Measurements from ENCODE around the gene SBNO1.

DNA sequence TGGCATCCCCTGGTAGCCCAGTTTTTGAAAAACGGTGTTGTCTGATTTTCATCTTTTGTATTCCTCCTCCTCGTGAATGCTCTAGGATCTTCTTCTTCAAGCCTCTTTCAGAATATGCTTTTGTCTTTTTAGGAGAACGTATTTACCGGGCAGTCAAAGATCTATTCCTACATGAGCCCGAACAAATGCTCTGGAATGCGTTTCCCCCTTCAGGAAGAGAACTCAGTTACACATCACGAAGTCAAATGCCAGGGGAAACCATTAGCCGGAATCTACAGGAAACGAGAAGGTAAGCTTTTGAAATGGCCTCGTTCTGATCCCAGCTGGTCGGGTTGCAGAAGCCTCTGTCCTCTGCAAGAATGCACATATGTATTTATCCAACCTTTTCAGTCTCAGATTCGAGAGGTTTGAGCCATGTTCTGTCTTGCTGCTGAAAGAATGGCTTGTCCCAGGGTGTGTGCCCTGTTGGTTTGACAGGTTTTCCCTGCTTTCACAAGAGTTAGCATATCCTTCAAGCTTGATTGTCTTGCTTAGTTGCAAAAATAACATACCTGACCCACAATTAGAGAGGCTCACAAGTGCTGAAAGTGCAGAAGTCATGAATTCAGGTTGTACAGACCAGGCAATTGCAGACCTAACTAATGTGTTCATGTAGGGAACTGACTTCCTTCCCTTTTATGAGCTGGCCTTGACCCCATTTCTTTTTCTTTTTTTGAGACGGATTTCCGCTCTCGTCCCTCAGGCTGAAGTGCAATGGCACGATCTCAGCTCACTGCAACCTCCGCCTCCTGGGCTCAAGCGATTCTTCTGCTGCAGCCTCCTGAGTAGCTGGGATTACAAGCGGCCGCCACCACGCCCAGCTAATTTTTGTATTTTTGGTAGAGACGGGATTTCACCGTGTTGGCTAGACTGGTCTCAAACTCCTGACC is 26.1 kb upstream of the SBNO1 start:
- TF ChIP-seq, protein P1, sequence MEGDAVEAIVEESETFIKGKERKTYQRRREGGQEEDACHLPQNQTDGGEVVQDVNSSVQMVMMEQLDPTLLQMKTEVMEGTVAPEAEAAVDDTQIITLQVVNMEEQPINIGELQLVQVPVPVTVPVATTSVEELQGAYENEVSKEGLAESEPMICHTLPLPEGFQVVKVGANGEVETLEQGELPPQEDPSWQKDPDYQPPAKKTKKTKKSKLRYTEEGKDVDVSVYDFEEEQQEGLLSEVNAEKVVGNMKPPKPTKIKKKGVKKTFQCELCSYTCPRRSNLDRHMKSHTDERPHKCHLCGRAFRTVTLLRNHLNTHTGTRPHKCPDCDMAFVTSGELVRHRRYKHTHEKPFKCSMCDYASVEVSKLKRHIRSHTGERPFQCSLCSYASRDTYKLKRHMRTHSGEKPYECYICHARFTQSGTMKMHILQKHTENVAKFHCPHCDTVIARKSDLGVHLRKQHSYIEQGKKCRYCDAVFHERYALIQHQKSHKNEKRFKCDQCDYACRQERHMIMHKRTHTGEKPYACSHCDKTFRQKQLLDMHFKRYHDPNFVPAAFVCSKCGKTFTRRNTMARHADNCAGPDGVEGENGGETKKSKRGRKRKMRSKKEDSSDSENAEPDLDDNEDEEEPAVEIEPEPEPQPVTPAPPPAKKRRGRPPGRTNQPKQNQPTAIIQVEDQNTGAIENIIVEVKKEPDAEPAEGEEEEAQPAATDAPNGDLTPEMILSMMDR (IDR thresholded peaks at IDR 0.05; ENCODE audit: low read depth, low read length, poor library complexity, severe bottlenecking): no peak
- TF ChIP-seq EZH2phosphoT487 (IDR thresholded peaks at IDR 0.05; ENCODE audit: borderline replicate concordance, low read length): no peak

All from DOHH2 (cell line).